GM19395 (cell line): ENCODE measurements around the gene BCAR3.
"Not testable (repeated sequence)": the region's sequence is repeated elsewhere in the genome, so short reads cannot be mapped to it uniquely, and the experiment has no call there.

Experiments
- ATAC-seq: cut with Tn5 transposase; IDR thresholded peaks from one replicate; pipeline ENCODE4 v1.9.1; 2021; ENCODE audit warnings: mild to moderate bottlenecking, moderate library complexity; ENCODE audit not compliant: unreplicated experiment

The BCAR3 gene

GRCh38 chr1:93671099-93671621 lies 10.5 kb downstream of the BCAR3 start:
- no peak for ATAC-seq

DNA sequence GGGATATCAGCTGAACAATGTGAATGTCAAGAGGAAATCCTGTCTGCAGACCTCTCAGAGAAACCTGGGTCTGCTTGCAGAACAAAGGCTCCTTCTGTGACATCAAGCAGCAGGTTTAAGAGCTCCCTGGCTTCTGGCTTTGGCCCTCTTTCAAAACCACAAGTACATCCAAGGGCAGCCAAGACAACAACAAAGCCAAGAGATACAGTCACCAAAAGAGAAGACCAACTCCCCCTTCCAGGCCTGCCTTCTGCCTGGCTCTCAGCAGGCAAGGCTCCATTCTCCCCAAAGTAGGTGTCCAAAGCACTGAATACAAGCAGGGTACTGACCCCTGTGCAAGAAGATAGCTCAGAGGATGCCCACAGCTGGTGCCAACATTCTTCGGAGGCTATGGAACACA lies 11.5 kb downstream of the BCAR3 start:
- no peak for ATAC-seq

GRCh38 chr1:93669369-93669768 lies 12.3 kb downstream of the BCAR3 start:
- ATAC-seq: no peak

DNA sequence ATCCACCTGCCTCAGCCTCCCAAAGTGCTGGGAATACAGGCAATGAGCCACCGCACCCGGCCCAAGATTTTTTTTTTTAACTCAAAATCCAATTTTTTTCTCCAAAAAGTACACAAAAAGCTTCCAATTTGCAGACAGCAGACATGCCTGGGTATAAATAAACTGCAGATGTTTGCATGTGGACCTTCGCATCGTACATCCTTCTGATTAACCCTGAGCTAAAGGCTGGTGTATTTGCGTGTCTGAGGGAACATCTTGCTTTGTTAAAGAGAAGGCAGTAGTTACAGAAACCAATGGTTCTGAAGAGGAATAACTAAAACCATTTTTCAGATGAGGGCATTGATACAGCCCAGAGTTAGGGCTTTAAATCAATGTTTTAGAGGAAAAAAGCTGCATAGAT lies 12.7 kb downstream of the BCAR3 start:
- no peak for ATAC-seq

DNA sequence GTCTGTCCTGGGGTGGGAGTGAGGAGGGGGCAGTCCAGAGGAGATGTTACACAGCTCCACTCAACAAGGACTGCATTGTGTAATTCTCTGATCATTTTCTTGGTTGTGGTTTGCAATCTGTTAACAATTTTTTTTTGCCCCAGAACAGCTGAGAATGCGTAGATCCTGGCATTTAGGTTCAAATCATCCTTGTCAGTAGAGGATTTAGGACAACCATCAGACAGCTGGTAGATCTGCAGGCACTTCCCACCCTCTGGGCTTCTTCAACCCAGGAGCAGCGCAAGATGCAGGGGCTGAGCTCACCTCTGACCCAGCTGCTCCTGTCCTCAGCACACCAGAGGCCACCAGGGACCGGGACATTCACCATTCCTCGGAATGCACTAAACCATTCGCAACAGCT lies 13.5 kb downstream of the BCAR3 start:
- ATAC-seq: no peak

DNA sequence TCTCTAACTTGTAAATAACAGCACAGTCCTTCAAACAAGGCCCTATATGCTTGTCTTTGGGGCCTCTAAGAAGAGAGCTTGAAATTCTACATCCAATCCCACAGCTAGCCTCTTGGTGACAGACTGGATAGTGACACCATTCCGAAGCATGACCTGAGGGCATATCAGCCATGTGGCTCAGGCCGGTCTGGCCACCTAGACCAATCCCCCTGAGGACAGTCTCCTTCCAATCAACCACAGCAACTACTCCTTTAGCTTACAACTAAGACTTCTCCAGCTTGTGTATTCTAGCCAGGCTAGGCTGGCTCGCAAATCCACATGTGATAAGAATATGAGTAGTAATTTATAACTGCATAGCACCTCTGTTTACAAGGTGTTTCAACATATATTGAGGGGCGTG lies 14.0 kb downstream of the BCAR3 start:
- ATAC-seq: no peak

GRCh38 chr1:93666613-93667384 lies 14.8 kb downstream of the BCAR3 start:
- no peak for ATAC-seq

DNA sequence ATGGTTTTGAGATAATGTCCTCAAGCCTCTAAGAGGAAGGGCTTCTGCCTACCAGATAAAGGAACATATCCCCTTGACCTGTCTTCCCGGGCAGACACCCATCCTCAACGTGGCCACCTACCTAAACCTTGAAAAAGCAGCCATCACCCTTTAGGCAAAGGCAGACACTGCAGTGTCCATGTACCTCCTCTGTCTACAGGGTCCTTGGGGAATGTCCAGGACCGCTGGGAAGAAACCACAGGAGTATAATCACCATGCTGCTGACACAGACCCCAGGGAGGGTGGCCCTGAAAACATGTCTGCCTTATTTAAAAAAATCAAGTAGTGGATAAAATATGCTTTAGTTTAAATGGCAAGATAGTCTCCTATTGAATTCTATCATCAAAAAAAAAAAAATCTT lies 16.6 kb downstream of the BCAR3 start:
- no peak for ATAC-seq

DNA sequence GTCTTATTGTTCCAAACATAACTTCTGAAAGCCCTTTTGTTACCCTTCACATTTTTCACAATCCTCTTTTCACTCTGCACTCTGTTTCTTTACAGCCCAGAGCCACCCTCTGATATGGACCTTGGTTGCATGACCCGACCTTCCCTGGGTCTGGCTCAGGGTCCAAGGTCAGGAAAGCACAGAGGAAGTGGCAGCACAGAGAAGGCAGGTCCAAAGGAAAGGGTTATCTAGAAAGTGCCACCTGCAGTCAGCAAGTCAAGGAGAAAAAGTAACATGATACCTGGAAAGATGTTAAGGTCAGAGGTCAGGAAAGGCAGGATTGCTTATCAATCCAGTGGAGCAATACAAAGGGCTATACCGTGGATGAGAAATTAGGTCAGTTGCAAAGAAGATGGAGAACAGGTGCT lies 18.4 kb downstream of the BCAR3 start:
- ATAC-seq: no peak

GRCh38 chr1:93662481-93663207 lies 19.0 kb downstream of the BCAR3 start:
- no peak for ATAC-seq

DNA sequence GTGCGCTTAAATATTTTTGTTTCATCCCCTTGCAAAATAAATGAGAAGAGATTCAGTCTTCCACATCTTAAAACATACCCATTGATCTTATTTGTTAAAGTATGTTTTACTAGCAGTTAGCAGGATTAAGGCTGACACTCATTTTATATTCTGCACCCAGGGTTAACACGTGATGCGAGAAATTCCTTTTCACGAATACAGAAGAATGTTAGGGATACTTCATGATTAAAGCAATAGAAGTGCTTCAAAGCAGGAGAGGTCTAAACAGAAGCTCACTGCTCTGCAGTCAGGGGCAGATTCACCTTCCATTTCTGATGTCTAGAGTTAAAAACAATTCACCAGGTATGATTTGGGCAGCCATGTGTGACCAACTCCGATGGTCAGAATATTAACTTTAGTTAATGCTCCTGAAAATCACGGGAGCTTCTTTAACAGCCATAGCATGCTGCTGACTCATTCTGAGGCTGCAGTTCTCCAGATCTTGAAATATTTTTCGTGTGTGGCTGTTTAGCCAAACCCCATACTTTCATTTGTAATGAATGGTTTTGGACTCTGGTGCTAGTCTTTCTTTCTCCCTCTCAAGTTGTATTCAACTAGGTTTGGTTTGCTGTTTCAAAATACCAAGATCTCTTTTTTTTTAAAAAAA lies 19.7 kb downstream of the BCAR3 start:
- no peak for ATAC-seq

GRCh38 chr1:93661341-93661740 lies 20.3 kb downstream of the BCAR3 start:
- not testable (repeated sequence) for ATAC-seq

DNA sequence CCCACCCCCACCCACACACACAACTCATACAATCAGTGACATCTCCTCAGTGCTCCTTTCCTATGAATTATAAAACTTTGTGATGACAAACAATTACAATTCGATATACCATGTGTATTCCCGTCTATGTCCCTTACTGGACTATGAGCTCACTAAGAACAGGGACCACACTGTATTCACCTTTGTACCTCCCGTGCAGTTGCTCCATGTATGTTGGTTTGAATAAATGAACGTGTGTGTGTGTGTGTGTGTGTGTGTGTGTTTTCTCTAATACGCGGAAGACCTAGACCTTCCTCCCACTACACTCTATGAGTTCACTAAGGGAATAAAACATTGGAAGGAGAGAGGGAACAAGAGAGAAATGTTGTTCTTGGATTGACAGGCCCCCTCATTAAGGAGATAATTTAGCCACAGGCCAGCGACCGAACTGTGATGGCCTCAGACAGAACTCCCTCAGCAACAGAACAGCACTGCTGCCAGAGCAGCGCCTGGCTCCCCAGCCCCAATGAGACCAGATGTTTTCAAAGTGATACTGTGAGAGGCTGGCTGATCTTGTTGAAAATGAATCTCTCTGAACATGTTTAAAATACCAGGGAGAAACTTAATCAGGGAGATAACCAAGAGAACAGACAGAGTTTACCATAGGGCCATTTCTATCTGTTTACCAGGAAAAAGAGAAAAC lies 21.7 kb downstream of the BCAR3 start:
- no peak for ATAC-seq

DNA sequence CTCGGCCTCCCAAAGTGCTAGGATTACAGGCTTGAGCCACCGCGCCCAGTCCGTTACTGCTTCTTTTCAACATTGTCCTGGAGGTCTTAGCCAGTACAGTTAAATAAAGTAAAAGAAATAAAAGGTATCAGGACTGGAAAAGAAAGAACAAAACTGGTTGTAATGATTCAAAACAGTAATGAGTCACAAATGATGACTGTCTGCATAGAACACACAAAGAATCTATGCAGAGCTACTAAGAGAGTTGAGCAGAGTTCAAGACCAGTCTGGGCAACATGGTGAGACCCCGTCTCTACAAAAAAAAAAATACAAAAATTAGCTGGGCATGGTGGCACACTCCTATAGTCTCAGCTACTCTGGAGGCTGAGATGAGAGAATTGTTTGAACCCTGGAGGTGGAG lies 23.4 kb downstream of the BCAR3 start:
- no peak for ATAC-seq

DNA sequence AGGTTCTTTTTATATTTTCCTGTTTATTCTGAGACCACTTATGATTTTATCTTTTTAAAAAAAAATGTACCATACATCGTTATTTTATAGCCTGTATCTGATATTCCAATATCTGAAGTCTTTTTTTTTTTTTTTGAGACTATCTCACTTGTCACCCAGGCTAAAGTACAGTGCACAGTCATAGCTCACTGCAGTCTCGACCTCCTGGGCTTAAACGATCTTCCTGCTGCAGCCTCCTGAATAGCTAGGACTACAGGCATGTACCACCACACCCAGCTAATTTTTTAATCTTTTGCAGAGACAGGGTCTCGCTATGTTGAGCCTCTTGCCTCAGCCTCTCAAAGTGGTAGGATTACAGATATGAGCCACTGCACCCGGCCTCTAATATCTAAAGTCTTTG lies 25.1 kb downstream of the BCAR3 start:
- no peak for ATAC-seq

- no peak for ATAC-seq
These were observed 28.0 kb downstream of the BCAR3 start for GRCh38 chr1:93653656-93654055.

DNA sequence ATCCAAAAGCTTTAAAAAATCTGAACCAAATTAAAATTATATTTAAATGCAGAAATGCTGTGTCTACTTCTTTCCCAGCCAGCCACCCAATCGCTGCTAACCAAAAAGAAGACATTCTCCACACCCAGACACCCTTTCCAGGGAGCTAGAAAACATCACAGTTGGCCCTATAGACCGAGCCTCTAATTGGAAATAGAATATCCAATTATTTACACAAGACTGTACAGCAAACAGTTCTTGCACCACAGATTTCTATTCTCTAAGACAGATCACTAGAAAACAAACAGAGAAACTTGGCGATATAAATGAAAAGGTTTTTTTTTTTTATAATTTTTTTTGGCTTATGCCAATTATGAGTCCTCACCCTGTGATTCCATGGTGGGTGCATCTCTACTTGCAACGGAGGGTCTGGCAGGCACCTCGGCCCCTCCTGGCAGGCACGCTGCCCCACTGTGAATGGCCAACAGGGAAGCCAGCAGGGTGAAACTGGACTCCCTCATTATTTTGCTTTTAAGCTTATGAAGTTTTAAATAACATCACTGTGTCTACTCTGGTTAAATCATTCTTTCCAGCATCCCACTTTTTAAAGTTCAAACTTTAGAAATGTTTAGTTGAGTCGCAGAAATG lies 29.2 kb downstream of the BCAR3 start:
- no peak for ATAC-seq

GRCh38 chr1:93651695-93652094 lies 29.9 kb downstream of the BCAR3 start:
- ATAC-seq: no peak

DNA sequence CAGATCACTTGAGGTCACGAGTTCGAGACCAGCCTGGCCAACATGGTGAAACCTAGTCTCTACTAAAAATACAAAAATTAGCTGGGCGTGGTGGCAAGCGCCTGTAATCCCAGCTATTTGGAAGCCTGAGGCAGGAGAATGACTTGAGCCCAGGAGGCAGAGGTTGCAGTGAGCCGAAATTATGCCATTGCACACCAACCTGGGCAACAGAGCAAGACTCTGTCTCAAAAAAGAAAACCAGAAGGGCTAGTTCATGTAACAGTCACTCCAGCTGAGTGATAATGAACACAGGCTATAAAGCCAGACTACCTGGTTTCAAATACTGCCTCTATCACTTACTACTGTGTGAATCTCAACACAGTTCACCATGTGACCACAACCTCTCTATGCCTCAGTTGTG lies 31.5 kb downstream of the BCAR3 start:
- ATAC-seq: not testable (repeated sequence)

GRCh38 chr1:93649231-93649630 lies 32.4 kb downstream of the BCAR3 start:
- ATAC-seq: no peak

- no peak for ATAC-seq
These were observed 33.0 kb downstream of the BCAR3 start for GRCh38 chr1:93648656-93649055.
